HepG2 (cell line): ENCODE results near the gene TNP1.

ENCODE experiments used
- POLR2A ChIP-seq, 2 experiments: IDR thresholded peaks; 2 replicates each; pipeline ENCODE4 v1.6.1; 2011; ENCODE audit warnings: low read depth in 2 of 2, low read length in 2 of 2, mild to moderate bottlenecking in 1 of 2, moderate library complexity in 1 of 2; ENCODE audit not compliant: insufficient read depth in 1 of 2
- TAF1 ChIP-seq: sonication (generic); formaldehyde crosslinking; IDR thresholded peaks from 2 replicates; pipeline ENCODE4 v1.4.0; 2020; ENCODE audit warnings: missing genetic modification reagents

DNA sequence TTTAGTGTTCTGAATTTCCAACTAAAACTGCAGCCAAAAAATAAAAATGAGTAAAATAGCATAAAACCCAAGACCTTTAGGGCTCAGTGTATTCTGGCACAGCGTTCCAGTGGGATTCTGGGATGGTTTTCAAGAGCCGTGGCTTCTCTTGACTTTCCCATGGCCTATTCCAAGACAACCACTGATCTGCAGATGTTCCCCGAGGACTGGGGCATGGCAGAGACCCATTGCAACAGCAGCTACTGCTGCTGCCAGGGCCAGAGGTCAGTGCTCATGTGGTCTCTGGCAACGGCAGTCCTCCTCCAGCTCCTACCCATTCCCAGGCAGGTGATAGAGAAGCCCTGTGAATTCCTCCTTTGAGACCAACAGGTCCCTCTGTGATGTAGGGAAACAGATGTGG lies 26.8 kb downstream of the TNP1 start:
- TF ChIP-seq POLR2A (IDR thresholded peaks at IDR 0.05; ENCODE audit: insufficient read depth in 1 of 2, low read depth in 2 of 2, low read length in 2 of 2) (no peak), TAF1 (CRISPR knock-in tag) (no peak)
